Stimulated activated naive CD4-positive, alpha-beta T cell (primary cell): ENCODE measurements around the gene CASZ1.

ENCODE experiments used
- DNase-seq, 6 experiments: peaks; one replicate each; lab custom pipeline; 2025; lab: John Stamatoyannopoulos, UW

The CASZ1 gene

DNA sequence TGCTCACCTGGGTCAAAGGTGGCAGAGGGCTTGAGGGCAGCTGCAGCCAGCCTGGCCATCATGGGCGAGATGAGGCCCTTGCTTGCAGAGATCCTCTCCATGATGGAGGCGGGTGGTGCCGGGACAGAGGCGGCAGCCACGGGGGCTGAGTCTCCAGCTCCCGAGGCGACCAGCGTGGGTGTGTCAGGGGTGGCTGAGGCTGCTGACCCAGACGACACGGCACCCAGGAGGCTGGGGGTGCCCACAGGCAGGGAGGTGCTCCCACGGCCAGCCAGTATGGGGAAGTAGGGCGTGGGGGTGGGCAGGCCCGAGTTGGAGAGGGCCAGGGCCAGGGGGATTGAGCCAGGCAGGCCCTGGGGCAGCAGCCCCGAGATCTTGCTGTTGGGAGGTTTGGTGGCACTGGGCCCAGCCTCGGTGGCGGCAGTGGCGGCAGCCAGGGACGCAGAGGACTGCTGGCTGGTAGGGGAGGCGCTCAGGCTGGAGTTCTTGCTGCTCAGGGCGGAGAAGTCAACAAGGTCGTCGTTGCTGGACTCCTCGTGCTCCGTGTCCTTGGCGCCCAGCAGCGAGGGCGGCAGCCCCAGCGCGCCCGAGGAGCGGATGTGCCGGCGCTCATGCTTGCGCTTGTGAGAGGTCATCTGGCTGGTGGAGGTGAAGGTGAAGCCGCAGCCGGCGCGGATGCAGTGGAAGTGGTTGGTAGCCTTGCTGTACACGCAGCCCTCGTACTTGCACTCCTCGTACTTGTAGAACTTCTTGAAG is 142.9 kb downstream of the CASZ1 start:
- no peak for DNase-seq

DNA sequence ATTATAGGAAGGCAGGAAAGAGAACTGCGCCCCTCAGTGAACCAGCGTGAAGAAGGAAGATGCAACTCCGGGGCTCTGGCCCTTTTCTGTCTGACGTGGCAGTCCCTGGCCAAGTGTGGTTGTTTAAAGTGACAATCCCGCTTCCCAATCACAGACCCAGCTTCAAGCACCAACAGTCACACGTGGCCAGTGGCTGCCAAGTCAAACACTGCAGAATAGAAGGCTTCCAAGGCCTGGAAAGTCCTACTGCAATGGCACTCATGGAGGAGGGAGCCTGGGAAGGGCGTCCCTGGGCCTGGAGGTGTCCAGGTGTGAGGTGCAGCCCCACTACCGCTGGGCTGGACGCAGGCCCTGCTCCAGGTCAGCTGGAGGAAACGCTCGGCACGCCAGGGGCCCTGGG is 143.8 kb downstream of the CASZ1 start:
- no peak for DNase-seq

DNA sequence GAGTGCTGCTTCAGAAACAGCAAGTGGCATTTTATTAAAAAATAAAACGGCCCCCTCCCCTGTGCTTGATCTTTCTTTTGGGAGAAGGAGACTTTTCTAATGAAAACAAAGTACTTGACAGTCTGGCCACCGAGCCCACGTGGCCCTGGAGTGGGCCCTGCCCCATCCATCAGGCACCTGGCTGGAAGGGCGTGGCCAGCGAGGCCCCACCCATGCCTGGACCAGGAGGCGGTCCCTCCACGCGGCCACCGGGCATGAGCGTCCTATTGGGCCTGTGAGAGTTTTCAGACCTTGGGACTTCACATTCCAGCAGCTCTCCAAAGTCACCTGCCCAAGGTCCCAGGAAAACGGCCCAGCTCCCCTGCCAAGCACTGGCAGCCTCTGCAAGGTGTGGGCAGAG is 144.7 kb downstream of the CASZ1 start:
- DNase-seq = no peak

DNA sequence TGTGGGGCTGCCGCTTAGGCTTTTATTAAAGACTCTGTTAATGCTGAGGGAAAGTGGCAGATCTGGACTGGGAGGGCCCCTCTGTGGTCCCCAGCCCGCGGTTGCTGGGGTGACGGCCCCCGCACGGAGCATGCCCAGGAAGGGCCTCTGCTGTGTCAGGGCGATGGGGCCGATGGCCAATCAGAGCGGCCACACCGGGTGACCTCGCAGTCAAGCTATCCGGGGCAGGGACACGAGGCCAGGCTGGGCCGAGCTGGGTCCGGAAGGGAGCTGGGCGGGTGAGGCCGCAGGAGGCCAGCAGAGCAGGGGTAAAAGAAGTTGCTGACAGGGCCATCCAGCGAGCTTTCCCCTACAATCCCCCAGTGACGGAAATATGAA is 145.1 kb downstream of the CASZ1 start:
- no peak for DNase-seq

DNA sequence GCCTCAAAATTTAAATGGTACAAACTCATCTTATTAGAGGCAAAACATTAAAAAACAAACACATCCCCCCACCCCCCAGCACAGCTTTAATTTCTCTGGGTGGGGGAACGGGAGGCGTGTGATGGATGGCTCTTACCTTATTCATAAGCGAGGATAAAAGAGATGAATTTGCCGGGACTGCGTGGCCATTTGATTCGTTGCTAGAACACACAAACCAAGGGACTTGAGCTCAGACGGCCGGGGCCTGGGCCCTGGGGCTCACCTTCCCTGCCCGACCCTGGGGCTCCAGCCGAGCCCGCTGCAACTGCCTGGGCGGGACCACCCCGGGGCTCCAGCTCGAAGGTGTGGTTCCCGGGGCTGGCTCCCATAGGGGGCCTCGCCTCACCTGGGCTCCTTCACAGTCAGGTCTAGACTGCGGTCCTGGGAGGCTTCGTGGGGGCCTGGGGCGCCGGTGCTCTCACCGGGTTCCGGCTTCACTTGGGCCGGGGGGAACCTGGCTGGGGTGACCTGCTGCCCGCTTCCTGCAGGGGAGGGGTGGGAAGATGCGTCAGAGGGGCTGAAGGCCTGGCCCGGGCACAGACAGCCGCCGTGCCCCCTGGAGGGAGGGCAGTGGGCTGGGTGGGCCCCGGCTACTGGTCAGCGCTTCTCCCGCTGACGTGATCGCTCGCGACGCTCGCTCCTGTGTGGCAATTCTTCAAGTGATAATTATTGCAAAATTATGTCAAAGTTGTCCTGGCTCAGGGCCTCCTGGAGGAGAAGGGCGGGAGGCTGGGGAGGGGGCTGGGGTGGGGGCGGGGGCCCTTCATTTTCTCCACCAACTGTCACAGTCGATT is 145.7 kb downstream of the CASZ1 start:
- DNase-seq = no peak

DNA sequence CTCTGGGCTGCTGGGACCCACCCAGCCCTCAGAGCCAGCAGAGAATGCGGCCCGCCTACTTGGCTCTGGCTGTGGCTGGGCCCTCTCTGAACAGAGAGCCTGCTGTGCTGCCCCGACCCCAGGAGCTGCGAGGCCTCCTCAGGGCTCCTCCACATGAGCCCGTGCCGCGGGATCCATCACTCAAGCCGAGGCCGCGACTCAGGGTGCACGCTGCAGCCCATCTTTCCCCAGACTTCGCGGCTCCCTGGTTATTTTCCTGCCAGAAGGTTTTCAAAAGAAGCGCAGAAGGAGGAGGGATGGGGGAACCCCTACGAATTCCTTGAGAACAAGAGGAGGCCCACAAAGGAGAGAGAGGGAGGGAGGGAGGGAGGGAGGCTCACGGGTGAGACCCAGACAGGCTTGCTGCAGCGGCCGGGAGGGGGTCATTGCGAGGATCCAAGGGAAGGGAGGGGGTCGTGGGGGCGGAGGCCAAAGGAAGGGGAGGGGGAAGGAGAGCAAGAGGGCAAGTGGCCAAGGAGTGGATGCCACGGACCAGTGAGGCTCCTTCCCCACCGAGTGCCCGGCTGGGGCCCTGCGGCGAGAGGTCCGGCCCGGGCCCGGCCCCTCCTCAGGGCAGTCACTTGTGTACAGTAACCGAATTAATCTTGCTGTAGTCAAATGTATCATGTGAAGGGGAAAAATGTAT is 146.8 kb downstream of the CASZ1 start:
- no peak for DNase-seq

DNA sequence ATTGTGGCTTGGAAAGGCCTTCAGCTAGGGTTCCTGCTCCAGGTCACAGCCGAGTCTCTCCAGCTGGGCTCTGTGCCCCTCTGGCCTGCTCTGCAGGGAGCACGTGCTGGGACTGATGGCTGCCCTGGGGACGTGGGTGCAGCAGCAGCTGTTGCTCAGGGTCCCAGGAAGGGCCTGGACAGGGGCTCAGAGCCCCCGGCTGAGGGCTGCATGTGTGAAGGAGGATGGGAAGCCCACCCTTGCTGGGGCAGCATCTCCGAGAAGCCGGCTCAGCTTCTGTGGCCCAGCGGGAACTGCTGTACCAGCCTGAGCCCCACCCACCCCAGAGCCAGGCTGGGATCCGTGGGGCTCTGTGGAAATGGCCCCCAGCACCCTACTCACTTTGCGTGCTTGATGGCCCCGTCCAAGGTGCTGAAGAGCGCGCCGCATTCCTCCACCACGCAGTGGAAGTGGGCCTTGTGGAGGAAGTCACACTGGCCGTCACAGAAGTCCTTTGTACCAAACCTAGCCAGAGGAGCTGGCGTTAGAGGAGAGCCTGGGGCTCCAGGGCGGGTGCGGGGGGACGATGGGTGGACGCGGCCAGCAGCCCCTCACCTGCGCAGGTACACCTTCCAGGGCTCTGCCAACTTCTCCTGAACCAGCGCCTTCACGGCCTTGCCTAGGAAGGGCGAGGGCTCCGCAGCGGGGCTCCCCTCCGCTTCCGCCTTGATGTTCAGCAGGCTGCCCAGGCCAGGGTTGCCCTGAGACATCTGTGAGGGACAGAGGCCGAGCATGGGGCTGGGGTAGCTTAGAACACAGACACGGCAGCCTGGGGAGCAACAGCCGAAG is 147.5 kb downstream of the CASZ1 start:
- DNase-seq = no peak

DNA sequence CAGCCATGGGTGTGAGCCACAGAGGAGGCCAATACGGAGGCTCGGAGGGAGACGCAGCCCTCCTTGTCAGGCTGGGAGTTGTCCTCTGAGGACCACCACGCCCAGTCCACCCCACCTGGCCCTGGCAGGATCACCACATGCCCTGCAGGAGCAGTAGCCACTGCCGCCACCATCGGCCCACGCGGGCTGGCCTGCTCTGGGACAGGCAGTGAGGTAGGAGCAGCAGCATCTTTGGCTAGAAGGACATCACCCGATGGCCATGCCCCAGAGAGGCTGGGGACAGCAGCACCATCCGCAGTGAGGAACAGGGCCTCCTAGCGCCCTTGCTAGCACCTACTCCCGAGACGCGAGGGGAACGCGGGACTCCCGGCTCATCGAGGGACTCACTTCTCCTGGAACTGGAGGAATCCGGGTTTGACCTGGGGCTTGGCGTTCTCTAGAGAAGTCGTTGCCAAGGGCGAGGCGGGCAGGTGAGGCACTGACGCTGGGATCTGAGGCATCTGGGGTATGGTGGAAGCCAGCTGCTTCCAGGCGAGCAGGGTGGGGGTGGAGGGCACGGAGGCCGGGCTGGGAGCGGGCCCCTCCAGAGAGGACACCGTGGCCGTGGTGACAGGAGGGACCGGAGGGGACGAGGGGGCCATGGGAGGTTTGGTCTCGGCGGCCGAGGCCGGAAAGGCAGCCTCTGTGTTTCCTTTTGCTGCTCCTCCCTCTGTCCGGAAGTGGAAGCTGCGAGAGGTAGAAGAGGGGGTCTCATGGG is 148.9 kb downstream of the CASZ1 start:
- DNase-seq = no peak

DNA sequence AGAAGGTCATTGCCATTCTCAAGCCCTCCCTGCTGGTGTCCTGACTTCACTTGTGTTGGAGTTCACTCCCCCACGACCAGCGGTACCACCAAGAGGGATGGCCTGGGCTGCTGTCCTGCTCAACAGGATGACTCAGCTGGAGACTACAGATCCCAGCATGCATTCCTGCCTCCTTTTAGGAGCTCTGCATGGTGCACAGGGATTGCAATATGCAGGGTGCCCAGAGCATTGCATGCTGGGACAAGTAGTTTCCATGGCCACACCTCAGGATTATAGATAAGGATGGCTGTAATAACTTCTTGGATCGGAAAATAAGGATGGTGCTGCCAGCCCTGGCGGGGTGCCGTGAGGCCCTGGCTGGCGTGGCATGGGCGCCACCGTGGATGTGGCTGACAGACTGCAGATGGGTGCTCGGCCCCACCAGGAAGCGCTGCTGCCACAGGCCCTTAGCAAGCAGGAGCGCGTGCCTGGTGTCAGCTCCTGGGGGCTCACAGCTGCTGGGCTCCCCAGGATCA is 150.0 kb downstream of the CASZ1 start:
- DNase-seq = no peak

DNA sequence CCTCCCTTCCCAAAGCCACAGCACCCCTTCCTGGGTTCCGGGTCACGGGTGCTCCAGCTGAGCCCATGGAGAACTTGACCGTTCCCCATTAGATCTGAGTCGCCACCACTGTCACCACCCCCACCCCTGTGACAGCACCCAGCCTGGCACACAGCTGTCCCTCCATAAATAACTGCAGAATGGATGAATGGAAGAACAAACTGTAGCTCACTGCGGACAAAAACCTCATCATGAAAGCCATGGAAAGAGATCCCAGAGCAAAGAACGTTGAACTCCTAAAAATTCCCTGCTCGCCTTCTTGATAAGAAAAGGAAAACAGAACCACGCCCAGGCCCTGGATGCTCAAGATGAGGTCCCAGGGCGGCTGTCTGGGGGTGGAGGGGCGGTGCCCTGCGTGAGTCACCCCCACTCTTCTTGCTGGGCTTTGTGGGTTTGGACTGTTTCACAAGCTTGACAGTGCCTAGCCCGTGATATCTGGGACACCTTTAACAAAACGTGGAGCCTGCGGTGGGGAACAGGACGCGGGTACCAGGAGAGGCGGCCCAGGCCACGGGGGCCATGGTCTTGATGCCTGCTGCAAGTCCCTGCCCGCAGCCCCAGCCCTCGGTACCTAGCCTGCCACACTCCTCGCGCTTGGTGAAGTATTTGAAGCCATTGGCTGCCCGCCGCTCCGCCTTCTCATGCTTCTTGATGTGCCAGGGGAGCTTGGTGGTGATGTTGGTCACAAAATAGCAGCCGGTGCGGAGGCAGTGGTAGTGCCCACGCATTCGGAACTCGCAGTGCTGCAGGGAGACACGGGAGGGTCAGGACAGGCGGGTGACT is 151.9 kb downstream of the CASZ1 start:
- no peak for DNase-seq

DNA sequence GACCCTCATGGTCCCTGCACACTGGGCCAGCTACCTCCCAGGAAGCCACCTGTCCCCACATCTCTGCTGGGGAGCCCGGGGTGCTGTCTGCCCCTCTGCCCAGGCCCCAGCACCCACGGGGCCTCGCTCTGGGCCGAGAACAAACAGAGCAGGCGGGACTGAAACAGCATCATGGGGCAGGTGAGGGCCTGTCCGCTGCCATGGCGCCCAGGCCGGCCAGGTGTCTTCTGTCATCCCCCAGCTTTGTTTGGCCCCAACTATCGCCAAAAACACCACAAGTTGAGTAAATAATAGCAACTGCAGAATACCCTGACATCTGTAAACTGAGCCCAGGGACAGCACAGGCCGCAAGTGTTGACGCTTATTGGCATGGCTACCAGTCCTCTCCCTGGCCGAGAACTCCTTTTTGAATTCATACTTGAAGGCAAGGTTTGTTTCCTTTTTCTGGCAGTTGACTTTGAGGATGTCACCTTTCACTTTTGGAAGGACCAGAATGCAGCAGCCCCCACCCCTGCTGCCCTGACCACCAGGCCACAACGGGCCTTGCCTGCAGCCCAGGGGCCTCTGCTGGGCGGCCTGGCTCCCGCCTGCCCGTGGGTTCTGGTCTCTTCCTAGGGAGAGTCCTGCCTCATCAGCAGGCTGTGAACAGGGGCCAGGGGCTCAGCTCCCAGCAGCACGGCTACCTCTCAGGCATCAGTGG is 152.7 kb downstream of the CASZ1 start:
- no peak for DNase-seq

DNA sequence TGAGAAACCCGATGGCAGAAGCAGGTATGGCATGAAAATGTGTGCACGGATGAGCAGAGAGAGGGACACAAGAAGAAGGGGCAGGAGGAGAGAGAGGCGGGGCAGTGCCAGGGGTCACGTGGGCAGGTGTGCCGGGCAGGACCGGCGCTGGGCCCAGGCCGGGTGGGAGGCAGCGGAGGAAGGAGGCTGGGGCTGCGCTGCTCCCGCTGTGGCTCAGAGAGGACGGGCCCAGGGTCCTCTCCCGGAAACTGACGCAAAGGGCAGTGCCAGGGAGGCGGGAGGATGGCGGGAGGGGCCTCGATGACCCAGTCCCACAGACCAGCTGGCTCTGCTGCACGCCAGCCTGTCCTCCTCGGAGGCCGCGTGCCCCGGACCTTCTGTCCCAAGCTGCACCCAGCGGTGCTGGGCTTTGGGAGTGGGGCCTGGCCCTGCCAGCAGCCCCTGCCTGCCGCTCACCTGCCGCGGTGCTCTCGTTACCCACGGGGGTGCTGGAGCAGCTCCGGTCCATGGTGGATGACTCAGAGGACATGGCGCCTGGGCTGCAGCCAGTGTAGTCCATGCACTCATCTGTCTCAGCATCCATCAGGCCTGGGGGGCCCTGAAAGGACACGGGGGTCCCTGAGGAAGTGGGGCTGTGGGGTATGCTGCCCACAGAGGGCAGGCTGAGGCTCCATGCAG is 153.9 kb downstream of the CASZ1 start:
- DNase-seq = no peak

DNA sequence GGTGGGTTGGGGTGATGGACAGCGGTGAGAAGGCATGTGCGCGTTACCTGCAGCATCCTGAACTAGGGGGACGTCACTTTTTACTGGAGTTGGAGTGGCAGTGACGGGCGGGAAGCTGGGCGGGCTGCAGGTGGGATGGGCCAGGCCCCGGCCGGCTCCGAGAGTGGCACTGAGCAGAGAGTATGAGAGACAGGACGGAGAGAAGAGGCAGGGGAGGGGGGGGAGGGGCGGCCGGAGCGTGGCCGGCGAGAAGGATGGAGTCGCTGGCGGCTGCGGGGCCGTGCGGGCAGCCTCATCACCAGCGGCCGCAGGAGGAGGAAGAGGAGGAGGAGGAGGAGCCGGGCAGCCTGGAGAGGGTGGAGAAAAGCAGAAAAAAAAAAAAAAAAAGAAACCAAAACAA is 154.5 kb downstream of the CASZ1 start:
- DNase-seq = no peak

DNA sequence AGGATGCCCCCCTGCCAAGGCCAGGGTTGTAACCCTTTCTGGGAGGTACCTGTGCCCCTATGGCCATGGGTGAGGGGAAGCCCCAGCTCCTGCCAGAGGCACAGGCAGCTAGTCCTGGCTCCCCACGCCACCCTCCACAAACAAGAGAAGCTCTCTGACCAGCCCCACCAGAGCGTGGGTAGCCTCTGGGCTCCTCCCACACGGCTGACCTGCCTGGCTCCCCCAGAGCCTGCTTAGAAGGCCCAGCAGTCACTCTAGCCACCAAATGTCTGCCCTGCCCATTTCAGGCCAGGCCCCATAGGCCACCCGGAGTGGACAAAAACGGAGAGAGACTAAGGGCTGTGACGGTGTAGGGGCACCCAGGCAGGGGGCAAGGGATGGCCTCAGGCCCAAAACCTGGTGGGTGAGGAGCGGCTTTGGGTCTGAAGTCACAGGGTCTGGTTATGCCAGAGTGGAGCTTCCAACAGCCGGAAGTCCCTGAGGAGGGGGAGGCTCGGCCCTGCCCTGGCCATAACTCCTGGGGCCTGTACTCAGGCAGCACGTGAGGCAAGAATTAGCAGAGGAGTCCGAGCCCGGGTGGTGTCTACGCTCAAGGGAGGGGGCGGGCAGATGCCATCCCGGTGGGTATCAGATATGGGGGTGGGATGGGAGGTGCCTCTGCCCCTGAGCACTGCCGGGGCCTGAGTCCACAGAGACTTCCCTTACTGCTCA is 155.4 kb downstream of the CASZ1 start:
- no peak for DNase-seq

DNA sequence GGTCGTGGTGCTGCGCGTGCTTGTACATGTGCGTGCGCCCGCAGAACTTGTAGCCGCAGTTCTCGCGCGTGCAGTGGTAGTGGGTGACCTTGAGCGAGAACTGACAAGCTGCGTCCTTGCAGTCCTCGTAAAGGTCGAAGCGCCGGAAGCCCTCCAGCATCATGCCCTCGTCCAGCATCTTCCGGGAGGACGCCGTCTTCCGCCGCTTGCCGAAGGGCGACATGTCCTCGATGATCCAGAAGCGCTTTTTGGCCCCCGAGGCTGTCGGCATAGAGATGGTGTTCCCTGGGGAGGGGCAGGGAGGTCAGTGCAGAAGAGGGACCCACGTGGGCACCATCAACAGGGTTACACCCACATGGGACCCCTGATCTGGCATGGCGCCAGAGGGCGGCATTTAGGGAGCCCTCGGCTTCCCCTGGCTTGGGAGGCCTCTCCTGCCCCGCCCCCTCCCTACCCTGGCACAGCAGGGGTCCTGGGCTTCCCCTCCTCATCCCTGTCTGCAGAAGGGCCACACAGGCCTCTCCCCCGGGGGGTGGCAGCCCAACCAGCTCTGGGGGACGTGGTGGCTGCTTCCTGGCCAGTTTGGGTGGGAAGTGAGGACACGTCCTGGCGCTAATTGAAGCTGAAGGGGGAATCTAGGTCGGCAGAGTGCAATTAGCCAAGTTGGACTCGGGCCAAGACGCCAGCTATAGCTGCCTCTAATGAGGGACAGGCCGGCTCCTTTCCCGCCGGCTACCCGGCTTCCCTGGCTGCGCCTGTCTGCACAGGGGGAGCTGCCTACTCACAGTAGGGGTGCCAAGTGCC is 156.5 kb downstream of the CASZ1 start:
- DNase-seq = no peak

DNA sequence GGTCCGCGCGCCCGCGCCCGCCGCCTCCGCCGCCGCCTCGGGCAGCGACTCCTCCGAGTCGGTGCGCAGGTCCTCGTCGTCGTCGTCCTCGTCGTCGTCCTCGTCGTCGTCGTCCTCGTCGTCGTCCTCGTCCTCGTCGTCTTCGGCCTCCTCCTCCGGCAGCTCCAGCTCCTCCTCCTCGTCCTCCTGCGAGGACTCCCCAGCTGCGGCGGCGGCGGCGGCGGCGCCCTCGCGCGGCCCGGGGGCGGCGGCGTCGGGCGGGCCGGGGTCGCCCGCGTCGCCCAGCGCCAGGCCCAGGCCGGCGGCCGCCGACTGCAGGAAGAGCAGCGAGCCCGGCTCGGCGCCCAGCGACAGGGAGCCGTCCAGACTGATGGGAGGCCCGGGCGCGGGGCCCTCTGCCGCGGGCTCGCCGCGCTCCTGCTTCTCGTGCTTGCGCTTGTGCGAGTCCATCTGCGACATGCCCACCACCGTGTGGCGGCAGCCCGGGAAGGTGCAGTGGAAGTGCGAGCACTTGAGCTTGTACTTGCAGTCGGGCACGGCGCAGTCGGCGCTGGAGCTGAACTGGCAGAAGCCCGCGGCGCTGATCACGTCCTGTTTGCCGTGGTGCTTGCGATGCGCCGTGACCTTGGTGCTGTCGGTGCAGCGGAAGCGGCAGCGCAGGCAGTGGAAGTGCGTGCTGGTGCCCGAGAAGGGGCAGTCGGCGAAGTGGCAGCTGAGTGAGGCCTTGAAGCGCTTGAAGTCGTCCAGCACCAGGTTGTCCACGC is 157.3 kb downstream of the CASZ1 start:
- no peak for DNase-seq

DNA sequence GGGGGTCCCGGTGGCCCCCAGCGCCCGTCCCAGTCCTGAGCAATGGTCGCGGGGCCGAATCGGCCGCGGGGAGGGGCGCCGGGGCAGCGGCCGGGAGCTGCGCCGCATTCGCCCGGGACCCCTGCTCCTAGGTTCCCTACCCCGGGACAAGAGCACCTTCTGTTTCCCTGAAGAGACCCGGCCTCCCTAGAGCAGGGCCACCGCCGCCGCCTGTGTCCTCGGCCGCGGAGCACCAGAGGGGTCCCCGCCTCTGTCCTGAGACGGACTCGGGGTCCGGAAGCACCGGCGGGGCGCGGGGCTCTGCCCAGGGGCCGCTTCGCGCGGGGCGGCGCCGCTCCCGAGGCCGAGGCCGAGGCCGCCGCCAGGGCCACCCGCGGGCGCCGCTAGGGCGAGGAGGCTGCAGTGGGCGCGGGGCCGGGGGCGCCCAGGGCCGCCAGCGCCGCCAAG is 157.9 kb downstream of the CASZ1 start:
- peak in 1 of 6 experiments; percentile 26 for DNase-seq
